IPS-20b (cell line): ENCODE data around the gene DNAJA1.

Experiments used
- H3K27ac ChIP-seq: one replicate; pipeline ENCODE4 v1.5.1; 2013; ENCODE audit warnings: low read length
- H3K27me3 ChIP-seq: 2 replicates; pipeline ENCODE4 v1.6.1; 2013; ENCODE audit warnings: mild to moderate bottlenecking, low read length, inconsistent platforms; ENCODE audit not compliant: insufficient read depth
- H3K36me3 ChIP-seq: 2 replicates; pipeline ENCODE4 v1.6.1; 2013; ENCODE audit warnings: low read depth, mild to moderate bottlenecking, inconsistent platforms, low read length, moderate library complexity; ENCODE audit not compliant: insufficient read depth
- H3K4me1 ChIP-seq: 2 replicates; pipeline ENCODE4 v1.6.1; 2013; ENCODE audit warnings: mild to moderate bottlenecking, control low read depth, inconsistent platforms, low read length, moderate library complexity; ENCODE audit not compliant: insufficient read depth
- H3K4me3 ChIP-seq: 2 replicates; pipeline ENCODE4 v1.5.1; 2013; ENCODE audit warnings: mild to moderate bottlenecking, low read length, inconsistent platforms
- H3K9ac ChIP-seq: 2 replicates; pipeline ENCODE4 v1.6.1; 2013; ENCODE audit warnings: low read depth, mild to moderate bottlenecking, inconsistent platforms, low read length, moderate library complexity
- H3K9me3 ChIP-seq: 2 replicates; pipeline ENCODE4 v1.6.1; 2013; ENCODE audit warnings: mild to moderate bottlenecking, low read depth, low read length, inconsistent platforms; ENCODE audit not compliant: insufficient read depth

DNAJA1 gene

DNA sequence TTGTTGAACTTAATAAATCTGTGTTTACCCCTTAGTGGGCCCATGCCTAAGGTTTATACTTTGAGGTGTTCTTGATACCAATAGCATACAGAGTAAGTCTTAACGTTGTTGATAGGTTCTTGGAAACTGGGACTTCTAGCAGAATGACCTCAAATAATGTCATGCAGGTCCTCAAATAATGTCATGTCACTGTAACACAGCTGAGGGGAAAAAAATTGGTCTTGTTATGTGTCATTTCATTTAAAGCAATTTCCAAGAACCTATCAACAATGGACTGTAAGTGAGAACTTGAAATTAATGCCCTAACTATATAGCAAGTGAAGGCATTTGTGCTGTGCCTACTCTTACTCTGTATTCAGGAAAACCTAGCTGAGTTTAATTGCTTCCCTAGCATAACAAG, 7.2 kb downstream of the DNAJA1 start:
- Histone ChIP-seq H3K9me3 (no peaks in the 10 kb centered on the region), H3K4me1 (no peaks in the 10 kb centered on the region)

DNA sequence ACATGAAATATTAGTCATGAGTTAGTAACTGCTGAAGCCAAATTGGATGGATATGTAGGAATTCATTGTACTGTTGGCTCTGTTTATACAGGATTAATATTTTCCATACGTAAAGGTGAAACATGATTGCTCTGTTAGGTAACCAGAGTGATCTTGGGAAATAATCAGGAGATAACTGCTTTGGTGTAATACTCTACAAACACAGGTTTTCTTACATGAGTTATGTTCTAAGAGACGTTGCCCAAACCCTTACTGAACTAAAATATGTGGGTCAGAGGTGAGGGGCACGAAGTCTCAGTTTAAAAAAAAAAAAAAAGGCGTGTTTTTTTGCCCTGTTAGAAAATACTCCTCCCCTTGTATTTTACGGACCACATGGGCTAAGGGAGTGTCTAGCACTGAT, 7.8 kb downstream of the DNAJA1 start:
- H3K4me1 ChIP-seq = no peaks in the 10 kb centered on the region
- H3K36me3 ChIP-seq = peaks cover 98% of the 10 kb centered on the region
- H3K27me3 ChIP-seq = no peaks in the 10 kb centered on the region
- H3K27ac ChIP-seq = no peak overlapping the region
- H3K9ac ChIP-seq = no peak overlapping the region
- no peak overlapping the region for H3K4me3 ChIP-seq
- H3K9me3 ChIP-seq = no peaks in the 10 kb centered on the region

More for the DNA sequence above, 7.2 kb downstream of the DNAJA1 start:
- H3K27ac ChIP-seq = no peak overlapping the region
- H3K9ac ChIP-seq = no peak overlapping the region
- no peaks in the 10 kb centered on the region for H3K27me3 ChIP-seq
- peaks cover 98% of the 10 kb centered on the region for H3K36me3 ChIP-seq
- no peak overlapping the region for H3K4me3 ChIP-seq

DNA sequence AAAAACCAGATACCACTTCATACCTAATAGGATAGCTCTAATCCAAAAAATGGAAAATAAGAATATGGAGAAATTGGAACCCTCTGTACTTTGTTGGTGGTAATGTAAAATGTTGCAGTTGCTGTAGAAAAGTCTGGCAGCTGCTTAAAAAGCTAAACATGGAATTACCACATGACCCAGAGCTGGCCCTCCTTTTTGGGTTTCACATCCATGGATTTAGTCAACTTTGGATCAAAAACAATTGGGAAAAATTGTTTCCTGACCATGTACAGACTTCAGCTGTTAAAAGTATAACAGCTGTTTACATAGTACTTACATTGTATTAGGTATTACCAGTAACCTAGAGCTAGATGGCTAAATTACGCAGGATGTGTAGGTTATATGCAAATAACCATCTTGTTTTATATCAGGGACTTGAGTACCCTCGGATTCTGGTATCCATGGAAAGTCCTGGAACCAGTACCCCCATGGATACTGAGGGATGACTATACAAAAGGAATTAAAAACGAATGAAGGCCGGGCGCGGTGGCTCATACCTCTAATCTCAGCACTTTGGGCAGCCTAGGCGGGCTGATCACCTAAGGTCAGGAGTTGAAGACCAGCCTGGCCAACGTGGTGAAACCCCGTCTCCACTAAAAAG, 15.8 kb downstream of the DNAJA1 start:
- Histone ChIP-seq H3K27me3 (no peaks in the 10 kb centered on the region), H3K4me3 (no peak overlapping the region), H3K36me3 (peaks cover 53% of the 10 kb centered on the region), H3K9ac (no peak overlapping the region), H3K27ac (no peak overlapping the region), H3K9me3 (no peaks in the 10 kb centered on the region), H3K4me1 (peaks cover 10% of the 10 kb centered on the region; the same call in 1 of the 2 replicates)

DNA sequence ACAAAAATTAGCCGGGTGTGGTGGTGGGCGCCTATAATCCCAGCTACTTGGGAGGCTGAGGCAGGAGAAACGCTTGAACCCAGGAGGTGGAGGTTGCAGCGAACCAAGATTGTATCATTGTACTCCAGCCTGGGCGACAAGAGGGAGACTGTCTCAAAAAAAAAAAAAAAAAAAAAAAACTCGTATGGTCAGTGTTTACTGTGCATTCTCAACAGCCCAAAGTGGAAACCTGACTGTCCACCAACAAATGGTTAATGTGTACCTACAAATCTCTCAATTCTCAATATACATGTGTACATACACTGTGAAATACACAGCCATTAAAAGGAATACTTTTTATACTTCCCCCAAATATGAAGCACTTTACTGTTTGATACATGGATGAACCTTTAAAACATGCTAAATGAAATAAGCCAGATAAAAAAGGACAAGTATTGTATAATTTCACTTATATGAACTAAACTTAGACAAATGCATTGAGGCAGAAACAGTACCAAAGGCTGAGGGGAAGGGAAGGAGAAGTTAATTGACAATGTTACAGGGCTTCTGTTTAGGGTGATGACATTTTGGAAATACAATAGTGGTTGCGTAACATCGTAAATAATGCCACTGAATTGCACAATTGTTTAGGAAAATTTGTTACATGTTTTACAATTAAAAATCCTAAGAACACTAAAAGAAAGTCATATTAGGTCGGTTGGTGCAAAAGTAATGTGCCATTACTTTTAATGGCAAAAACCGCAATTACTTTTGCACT, 16.5 kb downstream of the DNAJA1 start:
- H3K27me3 ChIP-seq = no peaks in the 10 kb centered on the region

DNA sequence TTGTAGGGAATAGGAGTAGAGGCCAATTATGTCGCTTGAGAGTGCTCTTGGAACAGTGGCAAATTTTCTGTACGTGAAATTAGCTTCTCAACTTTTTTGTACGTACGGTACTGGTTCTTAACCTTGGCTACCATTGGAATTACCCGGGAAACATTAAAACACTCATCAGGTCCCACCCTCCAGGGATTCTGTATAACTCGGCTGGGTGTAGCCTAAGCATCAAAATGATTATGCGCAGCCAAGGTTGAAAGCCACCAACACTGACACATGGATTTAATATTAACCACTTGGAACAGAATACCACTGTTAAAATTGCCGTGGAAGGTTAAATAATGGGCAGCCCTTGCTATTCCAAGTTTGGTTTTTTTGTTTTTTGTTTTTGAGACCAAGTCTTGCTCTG, 17.4 kb downstream of the DNAJA1 start:
- no peak overlapping the region for H3K9ac ChIP-seq
- H3K4me1 ChIP-seq = peaks cover 10% of the 10 kb centered on the region; the same call in 1 of the 2 replicates
- no peaks in the 10 kb centered on the region for H3K27me3 ChIP-seq
- no peak overlapping the region for H3K4me3 ChIP-seq
- no peak overlapping the region for H3K27ac ChIP-seq
- H3K36me3 ChIP-seq = peaks cover 49% of the 10 kb centered on the region
- no peaks in the 10 kb centered on the region for H3K9me3 ChIP-seq

More for the DNA sequence above, 16.5 kb downstream of the DNAJA1 start:
- Histone ChIP-seq H3K4me3 (no peak overlapping the region), H3K9me3 (no peaks in the 10 kb centered on the region), H3K36me3 (peaks cover 49% of the 10 kb centered on the region), H3K27ac (no peak overlapping the region), H3K4me1 (peaks cover 10% of the 10 kb centered on the region; the same call in 1 of the 2 replicates), H3K9ac (no peak overlapping the region)

- peak overlapping the region; percentile 32; the same call in 1 of the 2 replicates for H3K9ac ChIP-seq
- no peaks in the 10 kb centered on the region for H3K27me3 ChIP-seq
- H3K9me3 ChIP-seq = no peaks in the 10 kb centered on the region
- H3K27ac ChIP-seq = no peak overlapping the region
- H3K36me3 ChIP-seq = peaks cover 47% of the 10 kb centered on the region
- H3K4me3 ChIP-seq = peak overlapping the region; percentile 68
- peaks cover 10% of the 10 kb centered on the region; the same call in 1 of the 2 replicates for H3K4me1 ChIP-seq
Measured at GRCh38 chr9:33043671-33044070, 18.6 kb downstream of the DNAJA1 start.

- H3K9me3 ChIP-seq = no peaks in the 10 kb centered on the region
- peaks cover 47% of the 10 kb centered on the region for H3K36me3 ChIP-seq
- peak overlapping the region; percentile 68 for H3K4me3 ChIP-seq
- H3K27ac ChIP-seq = no peak overlapping the region
- no peaks in the 10 kb centered on the region for H3K27me3 ChIP-seq
- peak overlapping the region; percentile 32; the same call in 1 of the 2 replicates for H3K9ac ChIP-seq
- H3K4me1 ChIP-seq = peaks cover 10% of the 10 kb centered on the region; the same call in 1 of the 2 replicates
Measured at GRCh38 chr9:33044162-33044673, 19.1 kb downstream of the DNAJA1 start.

- Histone ChIP-seq H3K4me3 (peak overlapping the region; percentile 68), H3K27ac (no peak overlapping the region), H3K4me1 (peaks cover 10% of the 10 kb centered on the region; the same call in 1 of the 2 replicates), H3K9me3 (no peaks in the 10 kb centered on the region), H3K27me3 (no peaks in the 10 kb centered on the region), H3K9ac (peak overlapping the region; percentile 32; the same call in 1 of the 2 replicates), H3K36me3 (peaks cover 46% of the 10 kb centered on the region)
Measured at GRCh38 chr9:33044677-33045282, 19.7 kb downstream of the DNAJA1 start.

DNA sequence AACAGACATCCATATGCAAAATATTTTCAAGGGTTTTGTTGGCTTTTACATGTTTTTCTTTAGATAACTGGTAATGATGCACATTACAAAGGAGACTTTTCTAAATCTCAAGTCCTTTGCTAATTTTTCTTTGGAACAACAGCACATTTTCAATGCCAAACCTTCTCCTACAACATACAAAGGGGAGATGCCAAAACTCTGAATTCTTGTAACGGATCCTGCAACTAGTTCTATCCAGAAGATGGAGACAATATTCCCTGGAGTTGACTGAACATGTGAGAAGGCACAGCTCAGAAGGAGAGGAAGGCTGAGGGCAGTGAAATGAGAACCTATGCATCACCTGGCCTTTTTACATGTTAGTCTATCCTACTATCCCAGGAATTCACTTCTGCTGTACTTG, 21.0 kb downstream of the DNAJA1 start:
- Histone ChIP-seq H3K4me3 (no peak overlapping the region), H3K27me3 (no peaks in the 10 kb centered on the region), H3K27ac (no peak overlapping the region), H3K36me3 (peaks cover 39% of the 10 kb centered on the region), H3K4me1 (peaks cover 10% of the 10 kb centered on the region; the same call in 1 of the 2 replicates), H3K9ac (no peak overlapping the region), H3K9me3 (no peaks in the 10 kb centered on the region)

GRCh38 chr9:33048054-33048465, 23.0 kb downstream of the DNAJA1 start:
- H3K27ac ChIP-seq = no peak overlapping the region
- peaks cover 57% of the 10 kb centered on the region for H3K36me3 ChIP-seq
- H3K9ac ChIP-seq = no peak overlapping the region
- H3K27me3 ChIP-seq = no peaks in the 10 kb centered on the region
- H3K4me1 ChIP-seq = peaks cover 9% of the 10 kb centered on the region; the same call in 1 of the 2 replicates
- H3K9me3 ChIP-seq = no peaks in the 10 kb centered on the region
- no peak overlapping the region for H3K4me3 ChIP-seq

DNA sequence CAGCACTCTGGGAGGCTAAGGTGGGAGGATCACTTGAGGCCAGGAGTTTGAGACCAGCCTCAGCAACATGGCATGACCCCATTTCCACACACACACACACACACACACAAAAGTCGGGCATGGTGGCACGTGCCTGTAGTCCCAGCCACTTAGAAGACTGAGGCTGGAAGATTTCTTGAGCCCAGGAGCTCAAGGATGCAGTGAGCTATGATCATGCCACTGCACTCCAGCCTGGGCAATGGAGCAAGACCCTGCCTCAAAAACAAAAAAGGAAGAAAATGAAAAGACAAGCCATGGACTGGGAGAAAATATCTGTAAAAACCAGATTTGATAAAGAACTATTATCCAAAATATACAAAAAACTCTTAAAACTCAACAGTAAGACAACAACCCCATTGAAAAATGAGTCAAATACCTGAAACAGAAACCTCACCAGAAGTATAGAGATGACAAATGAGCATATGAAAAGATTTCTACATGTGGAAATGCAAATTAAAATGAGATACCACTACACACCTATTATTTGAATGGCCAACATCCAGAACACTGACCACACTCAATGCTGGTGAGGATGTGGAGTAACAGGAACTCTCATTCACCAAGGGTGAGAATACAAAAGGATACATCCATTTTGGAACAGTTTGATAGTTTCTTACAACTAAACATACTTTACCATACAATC, 24.7 kb downstream of the DNAJA1 start:
- Histone ChIP-seq H3K36me3 (peaks cover 74% of the 10 kb centered on the region), H3K4me1 (peaks cover 2% of the 10 kb centered on the region; the same call in 1 of the 2 replicates), H3K9ac (no peak overlapping the region), H3K27ac (no peak overlapping the region), H3K4me3 (no peak overlapping the region), H3K27me3 (no peaks in the 10 kb centered on the region), H3K9me3 (no peaks in the 10 kb centered on the region)
